ENCODE measurements around the gene CTSE.

Gene CTSE

DNA sequence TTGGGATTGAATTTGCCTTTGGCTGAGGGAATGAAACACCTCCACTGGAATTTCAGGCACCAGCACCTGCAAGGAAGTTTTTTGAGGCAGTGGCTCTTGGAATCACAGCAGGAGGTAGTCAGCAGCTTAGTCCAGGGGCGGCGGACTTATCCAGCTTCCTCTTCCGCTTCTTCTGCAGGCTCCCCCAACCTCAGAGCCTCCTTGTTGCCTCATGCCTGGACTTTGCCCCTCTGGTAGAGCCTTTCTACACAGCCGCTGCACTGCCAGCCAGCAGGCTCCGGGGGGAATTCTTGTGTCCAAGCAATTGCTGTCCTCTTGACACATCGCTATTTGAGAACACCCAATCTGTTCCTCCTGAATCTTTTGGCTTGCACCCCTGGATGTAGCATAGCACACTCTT is 24.9 kb upstream of the CTSE start:
- Histone ChIP-seq H3K27ac (peak overlapping the region; percentile 15; the same call in 1 of the 2 replicates), H3K4me3 (IDR thresholded peaks at IDR 0.05; ENCODE audit: insufficient read depth, low read depth, low read length) (peak overlapping the region; percentile 24), H3K4me2 (peak overlapping the region; percentile 91), H3K4me1 (ENCODE audit: low read depth, poor library complexity, severe bottlenecking) (peaks cover 87% of the 10 kb centered on the region), H2AFZ (ENCODE audit: low read depth) (no peak overlapping the region), H3K27me3 (ENCODE audit: insufficient read depth, low read depth) (no peaks in the 10 kb centered on the region), H3K79me2 (ENCODE audit: insufficient read depth, low read depth) (no peaks in the 10 kb centered on the region), H4K20me1 (ENCODE audit: insufficient read depth) (no peaks in the 10 kb centered on the region), H3K36me3 (ENCODE audit: insufficient read depth) (no peaks in the 10 kb centered on the region), H3K9ac (no peak overlapping the region)
- TF ChIP-seq, protein P1, sequence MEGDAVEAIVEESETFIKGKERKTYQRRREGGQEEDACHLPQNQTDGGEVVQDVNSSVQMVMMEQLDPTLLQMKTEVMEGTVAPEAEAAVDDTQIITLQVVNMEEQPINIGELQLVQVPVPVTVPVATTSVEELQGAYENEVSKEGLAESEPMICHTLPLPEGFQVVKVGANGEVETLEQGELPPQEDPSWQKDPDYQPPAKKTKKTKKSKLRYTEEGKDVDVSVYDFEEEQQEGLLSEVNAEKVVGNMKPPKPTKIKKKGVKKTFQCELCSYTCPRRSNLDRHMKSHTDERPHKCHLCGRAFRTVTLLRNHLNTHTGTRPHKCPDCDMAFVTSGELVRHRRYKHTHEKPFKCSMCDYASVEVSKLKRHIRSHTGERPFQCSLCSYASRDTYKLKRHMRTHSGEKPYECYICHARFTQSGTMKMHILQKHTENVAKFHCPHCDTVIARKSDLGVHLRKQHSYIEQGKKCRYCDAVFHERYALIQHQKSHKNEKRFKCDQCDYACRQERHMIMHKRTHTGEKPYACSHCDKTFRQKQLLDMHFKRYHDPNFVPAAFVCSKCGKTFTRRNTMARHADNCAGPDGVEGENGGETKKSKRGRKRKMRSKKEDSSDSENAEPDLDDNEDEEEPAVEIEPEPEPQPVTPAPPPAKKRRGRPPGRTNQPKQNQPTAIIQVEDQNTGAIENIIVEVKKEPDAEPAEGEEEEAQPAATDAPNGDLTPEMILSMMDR (conservative IDR thresholded peaks at IDR 0.05; ENCODE audit: low read depth, low read length): no peak

DNA sequence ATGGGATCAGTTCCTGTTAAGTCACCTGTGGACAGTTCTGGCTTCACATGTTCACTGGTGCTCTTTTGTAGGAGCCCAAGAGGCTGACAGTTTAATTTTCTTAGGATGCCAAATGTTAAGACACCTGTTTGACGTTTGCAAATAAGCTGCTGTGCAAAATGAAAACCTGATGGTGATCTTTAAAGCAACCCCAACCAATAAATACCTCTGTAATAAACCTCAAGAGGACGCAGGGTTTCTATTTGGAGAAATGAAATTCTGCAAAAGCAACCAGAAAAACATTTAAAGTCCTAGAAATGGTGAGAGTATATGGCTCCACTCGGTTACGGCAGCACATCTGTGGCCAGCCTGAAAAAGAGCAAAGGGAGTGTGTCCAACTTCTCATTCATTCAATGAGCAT is 23.6 kb upstream of the CTSE start:
- no peak overlapping the region for H3K9ac ChIP-seq
- no peak overlapping the region for H3K4me3 ChIP-seq (IDR thresholded peaks at IDR 0.05; ENCODE audit: insufficient read depth, low read depth, low read length)
- peak overlapping the region; percentile 10; the same call in 1 of the 2 replicates for H3K27ac ChIP-seq
- H2AFZ ChIP-seq (ENCODE audit: low read depth): no peak overlapping the region; the same call in 1 of the 2 replicates
- no peaks in the 10 kb centered on the region for H3K36me3 ChIP-seq (ENCODE audit: insufficient read depth)
- H3K4me2 ChIP-seq: peak overlapping the region; percentile 91
- no peaks in the 10 kb centered on the region for H3K27me3 ChIP-seq (ENCODE audit: insufficient read depth, low read depth)
- TF ChIP-seq, protein P1 (conservative IDR thresholded peaks at IDR 0.05; ENCODE audit: low read depth, low read length): no peak
- no peaks in the 10 kb centered on the region for H4K20me1 ChIP-seq (ENCODE audit: insufficient read depth)
- no peaks in the 10 kb centered on the region for H3K79me2 ChIP-seq (ENCODE audit: insufficient read depth, low read depth)
- H3K4me1 ChIP-seq (ENCODE audit: low read depth, poor library complexity, severe bottlenecking): peaks cover 75% of the 10 kb centered on the region

DNA sequence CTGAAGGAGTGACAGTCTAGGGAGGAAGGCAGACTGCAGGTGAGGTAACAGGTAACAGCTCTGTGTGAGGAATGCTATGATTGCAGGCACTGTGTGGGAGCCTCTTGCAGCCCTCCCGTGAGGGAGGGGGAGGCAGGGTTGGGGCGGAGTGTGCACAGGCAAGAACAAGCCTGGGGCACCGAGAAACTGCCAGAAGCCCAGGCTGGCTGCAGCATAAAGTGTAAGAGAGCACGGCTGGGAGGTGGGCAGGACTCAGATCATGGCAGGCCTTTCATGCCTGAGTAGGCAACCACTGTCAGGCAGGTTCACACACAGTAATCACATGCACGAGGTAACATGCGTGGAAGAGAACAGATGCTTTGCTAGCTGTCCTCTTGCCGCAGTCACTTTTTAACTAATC is 17.9 kb upstream of the CTSE start:
- Histone ChIP-seq H3K4me2 (no peak overlapping the region), H3K4me1 (ENCODE audit: low read depth, poor library complexity, severe bottlenecking) (peaks cover 57% of the 10 kb centered on the region), H3K4me3 (IDR thresholded peaks at IDR 0.05; ENCODE audit: insufficient read depth, low read depth, low read length) (no peak overlapping the region), H3K79me2 (ENCODE audit: insufficient read depth, low read depth) (no peaks in the 10 kb centered on the region), H4K20me1 (ENCODE audit: insufficient read depth) (no peaks in the 10 kb centered on the region), H3K27ac (no peak overlapping the region), H2AFZ (ENCODE audit: low read depth) (no peak overlapping the region), H3K36me3 (ENCODE audit: insufficient read depth) (no peaks in the 10 kb centered on the region), H3K27me3 (ENCODE audit: insufficient read depth, low read depth) (no peaks in the 10 kb centered on the region), H3K9ac (no peak overlapping the region)
- TF ChIP-seq, protein P1 (conservative IDR thresholded peaks at IDR 0.05; ENCODE audit: low read depth, low read length): no peak

DNA sequence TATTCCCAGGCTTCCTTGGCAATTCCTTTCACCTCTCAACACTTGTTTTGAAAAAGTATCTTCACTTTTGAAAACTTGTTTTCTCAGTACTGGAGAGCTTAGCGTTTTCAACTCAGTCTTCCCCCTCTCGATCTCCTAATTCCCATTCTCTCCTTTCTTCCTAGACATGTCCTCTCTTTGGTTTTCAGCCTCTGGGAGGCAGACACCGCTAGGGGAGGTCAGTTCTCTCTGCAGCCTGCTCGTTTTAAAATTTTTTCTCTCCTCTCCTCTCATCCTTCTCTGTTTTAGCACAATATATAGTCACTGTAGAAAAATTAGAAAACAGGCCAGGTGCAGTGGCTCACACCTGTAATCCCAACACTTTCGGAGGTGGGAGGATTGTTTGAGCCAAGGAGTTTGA is 16.6 kb upstream of the CTSE start:
- Histone ChIP-seq H3K9ac (no peak overlapping the region), H3K4me3 (IDR thresholded peaks at IDR 0.05; ENCODE audit: insufficient read depth, low read depth, low read length) (no peak overlapping the region), H2AFZ (ENCODE audit: low read depth) (no peak overlapping the region), H4K20me1 (ENCODE audit: insufficient read depth) (no peaks in the 10 kb centered on the region), H3K79me2 (ENCODE audit: insufficient read depth, low read depth) (no peaks in the 10 kb centered on the region), H3K4me2 (no peak overlapping the region), H3K36me3 (ENCODE audit: insufficient read depth) (no peaks in the 10 kb centered on the region), H3K4me1 (ENCODE audit: low read depth, poor library complexity, severe bottlenecking) (peaks cover 53% of the 10 kb centered on the region), H3K27me3 (ENCODE audit: insufficient read depth, low read depth) (no peaks in the 10 kb centered on the region), H3K27ac (no peak overlapping the region)
- TF ChIP-seq, protein P1 (conservative IDR thresholded peaks at IDR 0.05; ENCODE audit: low read depth, low read length): no peak

Measured in KMS-11 (cell line).